ENCODE data around the gene RYK.

DNA sequence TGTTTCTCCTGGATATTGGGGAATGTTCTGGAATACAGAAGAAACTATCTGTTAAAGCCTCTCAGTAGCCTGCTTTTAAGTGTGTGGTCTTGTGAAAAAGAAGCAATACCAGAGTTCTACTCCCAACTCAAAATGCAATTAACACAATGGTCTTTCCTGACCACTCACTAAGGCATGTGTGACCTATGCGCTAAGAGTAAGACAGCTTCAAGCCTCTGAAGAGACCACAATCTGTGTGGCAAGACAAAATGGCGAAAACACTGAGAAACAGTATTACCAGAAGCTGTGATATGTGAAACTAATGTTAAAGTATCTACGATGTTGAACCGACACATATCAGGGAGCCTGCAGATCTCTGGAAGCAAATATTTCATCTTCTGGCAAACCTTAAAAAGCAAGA, 33.8 kb downstream of the RYK start:
- TF ChIP-seq, protein P1, sequence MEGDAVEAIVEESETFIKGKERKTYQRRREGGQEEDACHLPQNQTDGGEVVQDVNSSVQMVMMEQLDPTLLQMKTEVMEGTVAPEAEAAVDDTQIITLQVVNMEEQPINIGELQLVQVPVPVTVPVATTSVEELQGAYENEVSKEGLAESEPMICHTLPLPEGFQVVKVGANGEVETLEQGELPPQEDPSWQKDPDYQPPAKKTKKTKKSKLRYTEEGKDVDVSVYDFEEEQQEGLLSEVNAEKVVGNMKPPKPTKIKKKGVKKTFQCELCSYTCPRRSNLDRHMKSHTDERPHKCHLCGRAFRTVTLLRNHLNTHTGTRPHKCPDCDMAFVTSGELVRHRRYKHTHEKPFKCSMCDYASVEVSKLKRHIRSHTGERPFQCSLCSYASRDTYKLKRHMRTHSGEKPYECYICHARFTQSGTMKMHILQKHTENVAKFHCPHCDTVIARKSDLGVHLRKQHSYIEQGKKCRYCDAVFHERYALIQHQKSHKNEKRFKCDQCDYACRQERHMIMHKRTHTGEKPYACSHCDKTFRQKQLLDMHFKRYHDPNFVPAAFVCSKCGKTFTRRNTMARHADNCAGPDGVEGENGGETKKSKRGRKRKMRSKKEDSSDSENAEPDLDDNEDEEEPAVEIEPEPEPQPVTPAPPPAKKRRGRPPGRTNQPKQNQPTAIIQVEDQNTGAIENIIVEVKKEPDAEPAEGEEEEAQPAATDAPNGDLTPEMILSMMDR (IDR thresholded peaks at IDR 0.05), result no peak
- no peak for TF ChIP-seq POLR2A (IDR thresholded peaks at IDR 0.05)
